GM12878 (cell line): ENCODE measurements around the gene UST. TPM values are rescaled to one million over a fixed set of nuclear protein-coding genes. Genes with fewer than 3 reads are reported as not detected.

Source experiments
- ATAC-seq: fragments of 200-7000 bp; cut with Tn5 transposase; 3 replicates; pipeline ENCODE4 v1.9.1; 2020; ENCODE audit warnings: mild to moderate bottlenecking, moderate library complexity
- BruUV-seq: library from RNA; stranded (reverse); fragments of 400-500 nt; replicated peaks from 2 replicates; lab custom pipeline; 2021; lab: Mats Ljungman, UMichigan
- CTCF ChIA-PET: fragments of 300-600 bp; sonication (Branson Sonifier 250); formaldehyde crosslinking; extraction: SDS; loops from one replicate; lab custom pipeline; 2021; ENCODE audit warnings: inconsistent platforms; lab: Yijun Ruan, JAX
- POLR2A ChIA-PET: fragments of 350-600 bp; formaldehyde crosslinking; extraction: SDS; loops from one replicate; lab custom pipeline; 2021; ENCODE audit warnings: inconsistent platforms; lab: Charles Lee
- RAD21 ChIA-PET: fragments of 300-600 bp; sonication (Branson Sonifier 250); formaldehyde crosslinking; loops from one replicate; lab custom pipeline; 2023; ENCODE audit warnings: antibody characterized with exemption; ENCODE audit not compliant: unreplicated experiment; lab: Charles Lee
- SMC1A ChIA-PET: fragments of 300-600 bp; sonication (Branson Sonifier 250); formaldehyde crosslinking; loops from one replicate; lab custom pipeline; 2023; ENCODE audit not compliant: unreplicated experiment, uncharacterized antibody; lab: Charles Lee
- DNase-seq: peaks from one replicate; pipeline ENCODE4 v3.0.0-alpha.2; 2011; ENCODE audit warnings: low read depth, low spot score
- FAIRE-seq: peaks from 3 replicates; lab custom pipeline; 2011; peaks lifted over from hg19 to GRCh38; lab: Jason Lieb, UNC
- H2AFZ ChIP-seq: 2 replicates; pipeline ENCODE4 v1.6.0; 2011; ENCODE audit warnings: low read depth, low read length, control low read depth; ENCODE audit not compliant: control insufficient read depth
- H3K27ac ChIP-seq: 2 replicates; pipeline ENCODE4 v1.5.1; 2011; ENCODE audit warnings: control low read depth; ENCODE audit not compliant: control insufficient read depth, insufficient read depth
- H3K27me3 ChIP-seq, 2 experiments: replicated peaks in 1 of 2; 2 replicates each; pipeline versions ENCODE4 v1.6.0 to v1.6.1; 2011; ENCODE audit warnings: low read length in 1 of 2; ENCODE audit not compliant: control insufficient read depth in 2 of 2, insufficient read depth in 2 of 2
- H3K36me3 ChIP-seq, 2 experiments: 2 replicates each; pipeline ENCODE4 v1.5.1; 2011; ENCODE audit warnings: low read length in 1 of 2; ENCODE audit not compliant: control insufficient read depth in 2 of 2, insufficient read depth in 2 of 2
- H3K4me1 ChIP-seq: 2 replicates; pipeline ENCODE4 v1.6.1; 2011; ENCODE audit warnings: mild to moderate bottlenecking, low read length, moderate library complexity, mixed read lengths; ENCODE audit not compliant: control insufficient read depth, insufficient read depth
- H3K4me2 ChIP-seq: 2 replicates; pipeline ENCODE4 v1.6.0; 2011; ENCODE audit warnings: control low read depth; ENCODE audit not compliant: control insufficient read depth, insufficient read depth
- H3K4me3 ChIP-seq: fragments of 200-600 bp; sonication (generic); 2 replicates; pipeline ENCODE4 v1.5.1; 2016
- H3K79me2 ChIP-seq: 2 replicates; pipeline ENCODE4 v1.6.0; 2011; ENCODE audit warnings: low read length; ENCODE audit not compliant: control insufficient read depth, insufficient read depth
- H3K9ac ChIP-seq: 2 replicates; pipeline ENCODE4 v1.8.0; 2011; ENCODE audit warnings: low read length, control low read depth, mixed read lengths; ENCODE audit not compliant: control insufficient read depth, insufficient read depth
- H3K9me3 ChIP-seq: replicated peaks from 3 replicates; pipeline ENCODE4 v1.5.1; 2011; ENCODE audit warnings: mild to moderate bottlenecking, low read length; ENCODE audit not compliant: control insufficient read depth, insufficient read depth
- H4K20me1 ChIP-seq: 2 replicates; pipeline ENCODE4 v1.6.0; 2011; ENCODE audit not compliant: control insufficient read depth, insufficient read depth
- BCL11A ChIP-seq: IDR thresholded peaks from 2 replicates; pipeline ENCODE4 v1.6.1; 2011; ENCODE audit warnings: low read depth, low read length
- CBFB ChIP-seq: IDR thresholded peaks from 2 replicates; pipeline ENCODE4 v1.6.1; 2016; ENCODE audit warnings: antibody characterized with exemption, low read depth
- CBX3 ChIP-seq: fragments of 200-600 bp; sonication (generic); IDR thresholded peaks from 2 replicates; pipeline ENCODE4 v1.6.1; 2016; ENCODE audit warnings: low read depth, borderline replicate concordance
- CHD2 ChIP-seq: IDR thresholded peaks from 2 replicates; pipeline ENCODE4 v1.6.1; 2011; ENCODE audit warnings: low read depth, low read length, improper control_type of control experiment, borderline replicate concordance
- EP300 ChIP-seq, 2 experiments: fragments of 150-350 bp in 1 of 2; IDR thresholded peaks; 2 replicates each; pipeline ENCODE4 v1.6.1; 2011 to 2012; ENCODE audit warnings: low read depth in 2 of 2, low read length in 2 of 2, borderline replicate concordance in 1 of 2, improper control_type of control experiment in 1 of 2, inconsistent platforms in 1 of 2; ENCODE audit not compliant: control insufficient read depth in 1 of 2
- IRF4 ChIP-seq: IDR thresholded peaks from 2 replicates; pipeline ENCODE4 v1.6.1; 2011; ENCODE audit warnings: low read depth, low read length
- SIN3A ChIP-seq: IDR thresholded peaks from 2 replicates; pipeline ENCODE4 v1.6.1; 2012; ENCODE audit warnings: low read depth, low read length, improper control_type of control experiment
- SIX5 ChIP-seq: IDR thresholded peaks from 2 replicates; pipeline ENCODE4 v1.6.1; 2011; ENCODE audit warnings: mild to moderate bottlenecking, low read depth, low read length, moderate library complexity; ENCODE audit not compliant: severe bottlenecking
- SMARCA5 ChIP-seq: fragments of 450-650 bp; IDR thresholded peaks from 2 replicates; pipeline ENCODE4 v1.6.1; 2017; ENCODE audit warnings: mild to moderate bottlenecking
- SPI1 ChIP-seq: IDR thresholded peaks from 2 replicates; pipeline ENCODE4 v1.6.1; 2011; ENCODE audit warnings: low read depth, mild to moderate bottlenecking, low read length, moderate library complexity, borderline replicate concordance; ENCODE audit not compliant: insufficient read depth
- SUZ12 ChIP-seq: fragments of 200-600 bp; sonication (generic); IDR thresholded peaks from one replicate; pipeline ENCODE4 v1.6.1; 2018; ENCODE audit warnings: antibody characterized with exemption, mild to moderate bottlenecking; ENCODE audit not compliant: unreplicated experiment
- YY1 ChIP-seq: IDR thresholded peaks from 2 replicates; pipeline ENCODE4 v1.6.1; 2011; ENCODE audit warnings: low read depth, mild to moderate bottlenecking, low read length
- WGBS: methylation state at CpG from one replicate; pipeline ENCODE4 v1.1.6; 2016; ENCODE audit warnings: low lambda C conversion rate; ENCODE audit not compliant: insufficient replicate concordance, insufficient coverage; ENCODE audit errors: missing lambda C conversion rate; 5-methylcytosine and 5-hydroxymethylcytosine counted together
- in situ Hi-C: fragments of 300-500 bp; cut with MboI; formaldehyde crosslinking; loops from 9 replicates; pipeline ENCODE4 v1.14.3; 2018; ENCODE audit warnings: mixed read lengths
- intact Hi-C: fragments of 100-400 bp; cut with micrococcal nuclease; formaldehyde crosslinking; loops from one replicate; pipeline ENCODE4 v1.14.2; 2022; ENCODE audit not compliant: unreplicated experiment
- polyA plus RNA-seq, 11 experiments: library from polyadenylated mRNA; depleted of rRNA in 4 of 11; unstranded in 6 of 11; stranded (reverse) in 5 of 11; fragments of >200 nt; fragmentation: Nextera tagmentation in 4 of 11; fragmentation: Illumina TruSeq in 1 of 11; extraction: Ambion mirVana in 4 of 11; extraction: Trizol in 1 of 11; gene quantifications; 1 replicate in 1 of 11; 2 replicates in 10 of 11; pipeline versions ENCODE4 v1.2.1 to v1.2.3, GENCODE V29; 2011 to 2016; ENCODE audit warnings: inconsistent platforms in 2 of 11, missing spikeins in 2 of 11, low read depth in 1 of 11
- total RNA-seq, 4 experiments: library from RNA; depleted of rRNA in 3 of 4; stranded (reverse); fragments of >200 nt in 3 of 4; fragmentation: Illumina TruSeq in 1 of 4; extraction: Trizol in 1 of 4; gene quantifications; 2 replicates each; pipeline versions ENCODE4 v1.2.1 to v1.2.3, GENCODE V29; 2013 to 2021
- TF ChIP-seq, protein P1 (sequence below): IDR thresholded peaks from 2 replicates; pipeline ENCODE4 v1.6.1; 2012; ENCODE audit warnings: low read depth, low read length, improper control_type of control experiment
- TF ChIP-seq, protein P2 (sequence below): fragments of 450-650 bp; IDR thresholded peaks from 2 replicates; pipeline ENCODE4 v1.6.1; 2016; ENCODE audit warnings: mild to moderate bottlenecking
- TF ChIP-seq, protein P3 (sequence below): fragments of 450-650 bp; formaldehyde crosslinking; IDR thresholded peaks from 2 replicates; pipeline ENCODE4 v1.4.0; 2022; ENCODE audit warnings: mild to moderate bottlenecking, moderate library complexity

The UST gene
- total and polyA plus RNA-seq, 10 of the 15 experiments (the other 5 are each of a cell fraction or from before 2014, with no cell fraction given), result 0.74 to 43.3 (median 2.2) TPM

DNA sequence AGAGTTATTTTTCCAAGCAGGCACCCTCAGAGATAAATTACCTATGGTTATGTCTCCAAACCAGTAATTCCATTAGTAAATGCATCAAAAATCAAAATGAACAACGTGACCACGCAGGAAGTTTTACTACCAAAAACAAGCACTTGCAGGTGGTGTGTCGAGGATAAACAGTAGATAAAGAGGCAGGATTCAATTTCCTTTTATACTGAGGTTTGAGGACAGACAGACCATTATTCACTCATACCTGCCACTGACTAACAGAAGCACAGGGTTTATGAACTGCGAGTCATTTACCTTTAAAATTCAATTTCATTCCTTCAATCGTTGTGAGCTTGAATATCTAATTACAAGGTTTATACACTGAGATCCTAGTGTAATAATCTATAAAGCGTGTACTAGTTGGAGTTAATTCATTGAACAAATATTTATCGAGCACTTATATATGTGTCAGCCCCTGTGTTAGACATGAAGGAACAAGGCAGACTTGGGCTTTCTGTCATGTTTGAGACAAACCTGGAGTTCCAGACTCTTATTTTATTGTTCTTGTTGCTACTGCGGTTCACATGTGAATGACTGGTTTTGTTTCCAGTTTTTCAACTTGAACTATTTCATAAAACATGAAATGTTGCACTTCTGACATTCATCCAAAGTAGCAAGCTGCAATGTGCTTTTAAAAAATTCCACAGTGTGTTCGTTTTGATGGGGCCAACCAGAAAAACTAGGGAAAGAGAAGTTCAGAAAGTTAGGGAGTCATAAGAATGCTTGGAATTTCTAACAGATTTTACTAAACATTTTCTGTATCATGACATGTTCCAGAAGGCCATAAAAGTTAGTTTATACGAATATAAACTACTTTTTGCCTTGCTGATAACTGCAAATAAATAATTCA, 205.6 kb downstream of the UST start (continued):
- TF ChIP-seq BCL11A, result no peak
- TF ChIP-seq CBFB, result no peak
- no peak for TF ChIP-seq SUZ12
- no peak for TF ChIP-seq SPI1
- no peak for TF ChIP-seq YY1

DNA sequence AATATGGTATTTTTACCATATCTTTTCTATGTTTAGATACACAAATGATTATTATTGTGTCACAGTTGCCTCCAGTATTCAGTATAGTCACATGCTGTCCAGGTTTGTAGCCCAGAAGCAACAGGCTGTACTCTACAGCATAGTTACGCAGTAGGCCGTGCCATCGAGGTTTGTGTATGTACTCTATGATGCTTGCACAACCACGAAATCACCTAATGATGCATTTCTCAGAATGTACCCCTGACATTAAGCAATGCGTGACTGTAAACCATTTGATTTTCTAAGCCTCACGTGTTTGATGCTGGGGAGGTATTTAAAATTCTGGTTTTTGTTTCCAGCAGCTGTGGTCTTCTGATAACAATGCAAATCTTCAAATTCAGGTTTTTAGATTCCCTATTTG, 207.6 kb downstream of the UST start:
- in situ Hi-C loops, result loop anchor here (5.0 kb wide), 1 partner anchor 377 kb away; no protein-coding TSS in a partner anchor
- no TSS peak for BruUV-seq
- TF ChIP-seq SIN3A (no peak), CBX3 (no peak), SMARCA5 (no peak), CHD2 (no peak), SIX5 (no peak), EP300 (IDR thresholded peaks at IDR 0.05; ENCODE audit: borderline replicate concordance in 1 of 2, control insufficient read depth in 1 of 2, low read depth in 2 of 2, low read length in 2 of 2) (no peak), IRF4 (no peak)
- TF ChIP-seq, protein P1, sequence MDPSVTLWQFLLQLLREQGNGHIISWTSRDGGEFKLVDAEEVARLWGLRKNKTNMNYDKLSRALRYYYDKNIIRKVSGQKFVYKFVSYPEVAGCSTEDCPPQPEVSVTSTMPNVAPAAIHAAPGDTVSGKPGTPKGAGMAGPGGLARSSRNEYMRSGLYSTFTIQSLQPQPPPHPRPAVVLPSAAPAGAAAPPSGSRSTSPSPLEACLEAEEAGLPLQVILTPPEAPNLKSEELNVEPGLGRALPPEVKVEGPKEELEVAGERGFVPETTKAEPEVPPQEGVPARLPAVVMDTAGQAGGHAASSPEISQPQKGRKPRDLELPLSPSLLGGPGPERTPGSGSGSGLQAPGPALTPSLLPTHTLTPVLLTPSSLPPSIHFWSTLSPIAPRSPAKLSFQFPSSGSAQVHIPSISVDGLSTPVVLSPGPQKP, result no peak
- TF ChIP-seq, protein P2, sequence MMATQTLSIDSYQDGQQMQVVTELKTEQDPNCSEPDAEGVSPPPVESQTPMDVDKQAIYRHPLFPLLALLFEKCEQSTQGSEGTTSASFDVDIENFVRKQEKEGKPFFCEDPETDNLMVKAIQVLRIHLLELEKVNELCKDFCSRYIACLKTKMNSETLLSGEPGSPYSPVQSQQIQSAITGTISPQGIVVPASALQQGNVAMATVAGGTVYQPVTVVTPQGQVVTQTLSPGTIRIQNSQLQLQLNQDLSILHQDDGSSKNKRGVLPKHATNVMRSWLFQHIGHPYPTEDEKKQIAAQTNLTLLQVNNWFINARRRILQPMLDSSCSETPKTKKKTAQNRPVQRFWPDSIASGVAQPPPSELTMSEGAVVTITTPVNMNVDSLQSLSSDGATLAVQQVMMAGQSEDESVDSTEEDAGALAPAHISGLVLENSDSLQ, result no peak
- TF ChIP-seq, protein P3, sequence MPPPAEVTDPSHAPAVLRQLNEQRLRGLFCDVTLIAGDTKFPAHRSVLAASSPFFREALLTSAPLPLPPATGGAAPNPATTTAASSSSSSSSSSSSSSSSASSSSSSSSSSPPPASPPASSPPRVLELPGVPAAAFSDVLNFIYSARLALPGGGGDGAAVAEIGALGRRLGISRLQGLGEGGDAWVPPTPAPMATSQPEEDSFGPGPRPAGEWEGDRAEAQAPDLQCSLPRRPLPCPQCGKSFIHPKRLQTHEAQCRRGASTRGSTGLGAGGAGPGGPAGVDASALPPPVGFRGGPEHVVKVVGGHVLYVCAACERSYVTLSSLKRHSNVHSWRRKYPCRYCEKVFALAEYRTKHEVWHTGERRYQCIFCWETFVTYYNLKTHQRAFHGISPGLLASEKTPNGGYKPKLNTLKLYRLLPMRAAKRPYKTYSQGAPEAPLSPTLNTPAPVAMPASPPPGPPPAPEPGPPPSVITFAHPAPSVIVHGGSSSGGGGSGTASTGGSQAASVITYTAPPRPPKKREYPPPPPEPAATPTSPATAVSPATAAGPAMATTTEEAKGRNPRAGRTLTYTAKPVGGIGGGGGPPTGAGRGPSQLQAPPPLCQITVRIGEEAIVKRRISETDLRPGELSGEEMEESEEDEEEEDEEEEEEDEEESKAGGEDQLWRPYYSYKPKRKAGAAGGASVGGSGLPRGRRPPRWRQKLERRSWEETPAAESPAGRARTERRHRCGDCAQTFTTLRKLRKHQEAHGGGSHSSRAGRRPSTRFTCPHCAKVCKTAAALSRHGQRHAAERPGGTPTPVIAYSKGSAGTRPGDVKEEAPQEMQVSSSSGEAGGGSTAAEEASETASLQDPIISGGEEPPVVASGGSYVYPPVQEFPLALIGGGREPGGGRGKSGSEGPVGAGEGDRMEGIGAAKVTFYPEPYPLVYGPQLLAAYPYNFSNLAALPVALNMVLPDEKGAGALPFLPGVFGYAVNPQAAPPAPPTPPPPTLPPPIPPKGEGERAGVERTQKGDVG (CRISPR knock-in tag), result no peak

More for the DNA sequence above, 207.6 kb downstream of the UST start:
- Histone ChIP-seq H3K79me2 (no peaks in the 10 kb centered on the region), H3K9ac (no peak overlapping the region), H3K27me3 (no peaks in the 10 kb centered on the region), H3K4me3 (no peak overlapping the region), H2AFZ (no peak overlapping the region), H3K27ac (no peak overlapping the region), H3K9me3 (peaks cover 3% of the 10 kb centered on the region; the same call in 2 of the 3 replicates), H4K20me1 (no peaks in the 10 kb centered on the region), H3K36me3 (no peaks in the 10 kb centered on the region), H3K4me2 (no peak overlapping the region), H3K4me1 (no peaks in the 10 kb centered on the region)
- ChIA-PET POLR2A (no interaction called here), RAD21 (no interaction called here), SMC1A (interaction anchor here (1.1 to 1.5 kb wide), 2 partner anchors 158 to 477 kb away, joined by 3 read pairs; no protein-coding TSS in a partner anchor), CTCF (interaction anchor here (1.8 kb wide), 1 partner anchor 478 kb away, joined by 5 read pairs; no protein-coding TSS in a partner anchor)
- DNase-seq (no peak), FAIRE-seq (no peak), ATAC-seq (no peak)
- WGBS, result 64% methylated on average over 6 of the region's 6 CpGs
- intact Hi-C loops, result no loop called here
